Right hindlimb (tissue), 1 donor: ENCODE data around the gene NDST3.

Experiments used
- DNase-seq: peaks from one replicate; pipeline ENCODE4 v3.0.0-alpha.2; 2018

The NDST3 gene

DNA sequence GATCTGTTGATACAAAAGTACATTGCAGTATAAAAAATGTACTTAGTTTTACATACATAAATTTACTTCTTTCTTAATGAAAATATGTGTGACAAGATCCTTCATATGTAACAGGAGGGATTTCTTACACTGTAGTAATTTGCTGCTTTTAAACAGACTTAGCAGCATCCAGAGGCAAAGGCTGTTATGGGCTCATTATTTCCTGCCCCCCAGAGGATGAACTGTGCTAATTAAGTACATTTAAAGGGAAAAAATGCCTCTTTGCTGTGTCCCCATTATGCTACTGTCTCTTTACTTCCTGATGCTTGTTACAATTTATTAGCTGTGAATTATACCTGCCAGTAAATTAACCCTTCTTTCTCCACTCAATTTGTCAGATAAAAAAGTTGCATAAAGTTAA, 47.1 kb downstream of the NDST3 start:
- DNase-seq: no peak

DNA sequence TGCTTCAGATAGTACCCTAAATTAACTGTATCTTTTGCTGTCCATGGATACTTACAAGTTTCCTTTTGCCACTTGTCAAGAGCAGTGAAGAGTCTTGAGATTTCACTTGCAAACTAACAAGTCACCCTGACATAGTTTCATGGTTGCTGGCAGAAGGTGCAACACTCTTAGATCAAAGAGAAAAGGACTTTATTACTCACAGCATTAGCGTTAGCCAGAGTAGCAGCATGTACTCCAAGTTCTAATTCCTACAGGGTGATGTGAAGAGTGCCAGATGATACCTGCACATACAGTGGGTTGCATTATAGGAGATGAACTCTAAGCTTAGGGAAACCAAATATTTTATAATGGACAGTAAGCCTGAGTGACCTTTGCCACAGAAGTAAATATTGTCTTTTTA, 47.9 kb downstream of the NDST3 start:
- no peak for DNase-seq

DNA sequence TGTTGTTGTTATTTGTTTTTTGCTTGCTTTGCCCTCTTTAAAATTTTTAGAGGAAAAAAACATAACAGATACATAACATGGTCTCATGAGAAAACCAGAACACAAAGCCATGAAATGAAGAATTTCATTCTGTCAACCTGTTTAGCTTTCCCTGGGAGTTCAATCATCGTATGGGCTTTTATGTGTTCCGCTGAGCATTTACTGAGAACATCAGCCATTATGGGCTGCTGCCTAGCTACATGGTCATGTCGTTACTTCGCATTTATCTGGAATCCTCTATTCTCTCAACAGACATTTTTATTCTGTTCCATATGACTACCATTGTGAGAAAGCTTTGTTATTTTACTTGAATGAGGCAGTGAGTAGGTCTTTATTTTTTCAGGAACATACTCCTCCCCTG, 51.4 kb downstream of the NDST3 start:
- no peak for DNase-seq

DNA sequence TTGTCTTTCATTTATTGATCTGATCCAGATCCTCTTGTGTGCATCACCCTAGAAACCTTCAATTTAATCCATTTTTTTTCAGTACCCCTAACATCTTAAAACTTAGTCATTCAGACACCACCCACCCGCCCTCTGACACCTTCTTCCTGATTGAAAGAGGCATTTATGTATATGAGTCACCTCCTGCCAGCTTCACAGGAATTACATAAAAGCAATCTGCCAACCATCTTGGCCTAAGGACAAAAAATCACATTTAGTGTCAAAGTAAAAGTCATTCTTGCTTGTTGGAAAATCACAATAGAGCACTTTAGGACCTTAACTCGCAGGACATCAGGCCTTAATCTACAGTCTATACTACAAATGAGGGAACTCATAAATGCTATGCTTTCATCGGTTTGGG, 52.1 kb downstream of the NDST3 start:
- DNase-seq: no peak

DNA sequence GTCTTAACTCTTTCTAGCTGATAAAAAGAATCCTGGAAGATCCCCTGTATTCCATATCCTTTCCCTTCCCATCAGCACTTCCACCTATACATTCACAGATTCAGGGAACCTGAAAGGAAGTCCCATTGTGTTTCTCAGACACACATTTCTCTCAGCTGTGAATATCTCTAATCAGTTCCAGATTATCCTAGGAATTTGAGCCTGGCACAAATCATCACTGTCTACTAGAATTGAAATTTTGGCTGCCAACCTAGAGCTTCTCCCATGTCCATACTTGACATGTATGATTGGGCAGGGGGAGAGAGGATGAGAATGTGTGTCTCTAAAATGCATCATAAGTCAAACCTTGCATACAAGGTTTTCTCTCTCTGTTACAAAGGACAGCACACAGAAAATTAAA, 53.1 kb downstream of the NDST3 start:
- no peak for DNase-seq

DNA sequence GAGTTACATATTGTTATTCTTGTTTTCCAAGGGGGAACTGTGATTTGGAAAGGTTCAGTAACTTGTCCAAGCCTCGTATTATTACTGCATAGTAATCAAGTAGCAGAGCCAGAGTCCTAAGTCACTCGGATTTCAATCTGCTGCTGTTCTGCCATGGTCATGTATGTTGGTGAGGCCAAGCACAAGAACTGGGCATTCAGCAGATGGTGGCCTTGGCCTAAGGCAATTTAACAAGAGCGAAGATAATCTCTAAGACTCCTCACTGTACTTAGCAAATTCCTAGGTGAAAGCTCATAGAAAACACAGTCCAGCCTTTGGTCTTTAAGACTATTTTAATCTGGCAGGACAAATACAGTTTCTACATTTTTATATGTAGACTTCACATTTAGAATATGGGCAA, 64.8 kb downstream of the NDST3 start:
- DNase-seq: no peak

DNA sequence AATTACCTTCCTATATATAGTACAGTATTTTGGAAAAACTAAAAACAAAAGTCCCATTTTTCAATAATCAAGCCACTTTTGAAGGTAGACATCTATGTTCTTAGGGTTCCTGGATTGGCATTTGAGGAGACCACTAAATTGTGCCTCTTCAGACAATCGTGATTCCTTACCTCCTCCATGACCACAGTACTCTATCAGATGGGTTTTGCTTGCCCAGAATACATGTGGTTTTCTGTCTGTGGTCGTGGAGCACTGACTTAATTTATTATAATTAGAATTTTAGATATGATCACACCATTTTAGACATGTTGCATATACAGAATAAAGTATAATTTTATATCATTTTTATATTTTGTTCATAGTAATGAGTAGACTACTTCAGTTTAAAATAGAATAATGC, 67.9 kb downstream of the NDST3 start:
- no peak for DNase-seq

DNA sequence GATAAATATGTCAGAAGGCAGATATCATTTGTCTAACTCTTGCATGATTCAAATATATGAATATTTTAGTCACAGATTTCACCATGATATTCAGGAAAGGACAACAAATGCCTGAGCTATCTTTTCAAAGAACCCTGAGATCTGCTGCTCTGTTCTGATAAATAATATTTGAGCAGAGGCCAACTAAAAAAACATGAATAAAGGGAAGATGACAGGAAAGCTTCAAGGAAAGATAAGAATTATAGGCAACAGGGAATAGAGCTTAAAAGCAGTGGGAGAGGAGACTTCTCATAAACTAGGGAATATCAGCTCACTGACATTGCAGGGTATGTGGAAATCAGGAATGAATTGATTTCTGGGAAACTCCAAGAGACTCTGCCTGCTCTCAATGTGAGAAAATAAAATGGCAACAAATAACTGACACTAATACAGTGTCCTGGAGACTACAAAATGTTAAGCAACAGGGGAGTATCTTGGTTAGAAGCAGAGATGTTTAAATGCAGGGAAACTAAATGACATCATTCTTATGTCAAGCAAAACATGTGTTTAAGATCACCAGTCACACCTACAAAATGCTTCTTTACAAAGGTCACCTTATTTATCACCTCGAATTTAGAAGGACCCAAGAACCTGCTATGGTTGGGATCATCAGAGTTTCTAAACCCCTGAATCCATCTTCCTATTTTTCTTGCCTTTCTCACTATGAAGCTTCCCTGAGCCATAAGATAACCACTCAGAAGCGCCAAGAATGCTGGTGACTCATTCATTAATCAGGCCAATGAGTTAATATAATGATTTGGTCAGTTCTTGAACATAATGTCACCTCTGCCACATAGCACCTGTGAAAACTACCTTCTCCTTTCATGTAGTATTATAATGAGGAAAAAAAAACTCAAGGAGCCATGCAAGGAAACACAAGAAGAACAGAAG, 78.1 kb downstream of the NDST3 start:
- DNase-seq: no peak

DNA sequence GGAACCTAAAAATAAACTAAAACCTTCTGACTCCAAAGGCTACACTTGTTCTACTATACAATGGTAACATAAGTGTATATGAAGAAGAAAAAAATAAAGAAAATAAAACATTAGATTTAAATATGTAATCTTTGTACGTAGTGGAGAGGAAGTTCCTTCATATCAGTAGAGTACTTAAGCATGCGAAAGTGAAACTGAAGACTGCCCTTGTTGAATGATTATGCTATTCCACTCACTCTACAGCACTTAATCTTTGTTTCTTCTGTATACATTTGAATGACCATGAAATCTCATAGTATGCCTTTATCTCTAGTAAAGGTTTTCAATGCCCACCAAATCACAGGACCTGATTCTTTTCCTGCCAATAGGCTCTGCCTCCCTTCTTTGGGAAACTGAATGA, 78.9 kb downstream of the NDST3 start:
- DNase-seq: no peak

DNA sequence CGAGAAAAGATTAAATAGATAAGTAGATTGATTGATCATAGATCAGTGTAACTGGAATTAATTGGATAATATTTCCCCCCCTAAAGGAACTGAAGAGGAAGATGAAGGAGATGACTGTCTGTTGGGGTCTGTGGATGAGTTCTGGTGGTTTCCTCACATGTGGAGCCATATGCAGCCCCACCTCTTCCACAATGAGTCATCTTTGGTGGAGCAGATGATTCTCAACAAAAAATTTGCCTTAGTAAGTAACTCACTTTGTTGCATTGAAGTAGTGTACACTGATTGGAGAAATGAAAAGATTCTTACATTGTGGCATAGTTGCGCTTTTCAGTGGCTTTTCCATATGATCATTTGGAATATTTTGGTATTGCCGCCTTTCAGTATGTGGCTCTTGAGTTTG, 80.4 kb downstream of the NDST3 start:
- DNase-seq: no peak

DNA sequence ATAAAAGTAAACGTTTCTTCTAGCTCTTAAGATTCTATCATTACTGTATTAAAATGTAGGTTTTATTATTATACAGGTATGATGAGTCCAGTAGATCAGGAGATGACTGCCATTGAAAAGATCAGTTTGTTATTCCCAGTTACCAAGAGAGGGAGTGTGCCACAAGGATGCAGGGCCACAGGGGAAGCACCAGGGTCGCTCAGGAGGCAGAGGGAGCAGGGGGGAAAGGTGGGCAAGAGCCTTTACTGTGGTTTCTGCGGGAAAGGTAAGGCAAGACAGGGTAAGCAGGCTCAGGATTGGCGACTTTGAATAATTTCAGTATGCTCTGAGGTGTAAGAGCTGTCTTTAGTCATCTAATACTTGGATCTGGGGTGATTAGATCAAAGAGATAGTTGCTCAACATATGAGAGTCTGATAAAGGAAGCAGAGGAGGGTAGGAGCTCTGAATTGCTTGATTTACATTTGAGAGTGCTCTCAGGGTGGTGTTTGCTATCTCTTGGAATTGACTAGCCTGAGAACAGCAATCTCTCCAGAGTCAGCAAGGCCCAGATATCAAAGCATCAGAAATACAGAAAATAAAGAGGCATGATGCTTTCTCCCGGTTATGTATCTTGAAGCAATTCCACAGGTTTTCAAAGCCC, 86.0 kb downstream of the NDST3 start:
- no peak for DNase-seq

DNA sequence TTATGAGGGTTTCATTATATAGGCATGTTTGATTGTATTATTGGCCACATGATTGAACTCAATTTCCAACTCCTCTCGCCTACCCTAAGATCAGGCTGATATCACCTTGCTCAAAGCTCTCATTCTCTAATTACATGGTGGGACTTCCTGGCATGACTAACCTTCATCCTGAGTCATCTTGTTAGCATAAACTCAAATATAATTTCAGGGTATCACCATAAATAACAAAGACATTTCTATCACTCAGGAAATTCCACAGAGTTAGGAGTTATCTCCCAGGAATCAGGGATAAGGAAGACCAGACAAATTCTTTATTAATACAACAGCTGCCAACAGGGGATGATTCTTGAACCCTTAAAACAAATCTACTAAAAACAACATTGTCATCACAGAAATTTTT, 90.7 kb downstream of the NDST3 start:
- no peak for DNase-seq

DNA sequence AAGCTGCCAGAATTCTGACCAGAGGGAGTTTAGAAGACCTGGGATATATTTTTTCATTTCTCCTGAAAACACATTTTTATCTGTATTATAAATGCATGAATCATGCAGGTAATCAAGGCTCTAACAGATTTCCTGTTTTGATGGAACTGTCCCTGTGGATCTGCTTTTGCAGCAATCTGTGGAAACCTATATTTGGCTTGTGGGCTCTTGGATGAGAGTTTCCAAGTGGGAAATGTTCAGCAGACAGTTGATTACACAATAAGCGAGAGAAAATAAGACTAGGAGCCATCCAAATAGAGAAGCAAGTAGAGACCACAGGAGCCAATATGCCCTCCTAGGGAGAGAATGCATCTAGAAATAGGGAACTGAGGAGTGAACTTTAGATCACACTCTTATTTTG, 105.0 kb downstream of the NDST3 start:
- no peak for DNase-seq

DNA sequence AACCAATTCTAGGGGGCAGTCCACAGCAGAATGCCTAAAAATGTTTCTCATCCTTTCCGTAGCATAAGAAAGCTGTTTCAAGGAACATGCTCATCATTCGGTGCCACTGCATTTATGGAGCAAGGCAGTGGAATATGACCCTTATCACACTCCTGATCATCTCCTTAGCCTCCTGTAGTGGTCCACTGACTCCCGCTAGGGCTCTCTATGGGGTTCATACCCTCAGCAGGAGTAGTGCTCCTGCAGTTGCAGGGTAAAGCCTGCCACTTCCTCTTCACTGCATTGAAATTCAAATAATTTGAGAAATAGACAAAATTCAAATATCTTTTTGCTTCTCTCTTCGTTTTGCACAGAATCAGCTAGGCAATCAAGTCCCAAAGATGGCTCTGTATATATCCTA, 107.0 kb downstream of the NDST3 start:
- no peak for DNase-seq

DNA sequence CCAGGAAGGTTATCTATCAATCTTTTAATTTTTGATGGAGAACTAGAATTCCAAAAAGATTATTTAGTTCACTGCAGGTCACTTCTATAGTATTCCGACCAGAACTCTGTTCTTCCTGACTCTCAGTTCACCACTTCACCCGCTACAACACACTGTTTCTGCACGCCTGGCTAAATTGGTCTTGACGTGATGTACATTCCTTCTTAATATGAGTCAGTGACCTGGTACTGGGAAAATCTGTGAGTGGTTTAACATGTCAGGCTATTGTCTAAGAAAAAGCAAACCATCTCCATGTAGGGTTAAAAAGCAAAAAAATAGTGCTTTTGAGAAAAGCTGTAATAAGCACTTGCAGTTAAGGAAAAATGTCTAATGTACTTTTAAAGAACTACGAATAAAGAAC, 120.4 kb downstream of the NDST3 start:
- no peak for DNase-seq

DNA sequence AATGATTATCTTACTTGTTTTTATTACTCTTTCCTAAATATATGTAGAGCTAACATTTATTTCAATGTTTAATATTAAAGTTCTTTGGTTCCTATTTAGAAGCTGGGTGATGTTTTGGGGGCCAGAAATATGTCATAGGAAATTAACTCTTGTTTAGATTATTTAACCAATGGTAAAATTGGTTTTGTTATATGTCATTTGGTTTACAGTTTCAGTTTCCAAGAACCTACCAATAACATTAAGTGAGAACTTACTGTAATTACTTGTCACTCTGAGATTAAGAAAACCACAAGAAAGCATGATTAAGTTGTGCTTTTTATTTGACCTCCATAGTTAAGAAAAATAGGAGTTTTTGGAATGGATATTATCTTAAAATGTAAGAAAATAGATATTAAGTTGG, 121.2 kb downstream of the NDST3 start:
- DNase-seq: no peak

DNA sequence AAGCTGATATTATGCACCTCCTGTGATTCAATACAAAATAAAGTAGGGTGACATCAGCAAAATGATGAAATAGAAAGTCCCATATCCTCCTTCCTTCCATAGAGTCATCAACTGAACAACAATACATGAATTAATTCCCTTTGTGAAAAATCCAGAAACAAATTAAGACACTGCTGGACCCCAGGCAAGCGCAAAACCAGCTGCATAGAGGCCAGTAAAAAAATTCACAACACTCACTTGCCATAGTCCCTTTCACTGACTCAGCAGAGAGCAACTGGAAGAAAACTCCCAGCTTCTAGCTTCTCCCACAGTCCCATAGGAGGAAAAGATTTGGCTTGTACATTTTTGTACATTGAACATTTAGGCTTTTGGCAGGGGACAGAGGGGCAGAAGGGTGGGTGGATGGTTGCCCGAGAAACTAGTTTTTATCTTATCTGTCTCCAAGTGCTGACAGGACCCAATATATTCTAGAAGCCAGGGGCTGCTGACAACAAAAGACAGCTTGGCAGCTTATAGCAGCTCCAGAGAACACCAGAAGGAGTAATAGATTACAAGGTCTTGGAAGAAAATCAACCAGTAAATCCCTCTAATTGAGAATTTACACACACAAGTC, 124.6 kb downstream of the NDST3 start:
- DNase-seq: no peak

DNA sequence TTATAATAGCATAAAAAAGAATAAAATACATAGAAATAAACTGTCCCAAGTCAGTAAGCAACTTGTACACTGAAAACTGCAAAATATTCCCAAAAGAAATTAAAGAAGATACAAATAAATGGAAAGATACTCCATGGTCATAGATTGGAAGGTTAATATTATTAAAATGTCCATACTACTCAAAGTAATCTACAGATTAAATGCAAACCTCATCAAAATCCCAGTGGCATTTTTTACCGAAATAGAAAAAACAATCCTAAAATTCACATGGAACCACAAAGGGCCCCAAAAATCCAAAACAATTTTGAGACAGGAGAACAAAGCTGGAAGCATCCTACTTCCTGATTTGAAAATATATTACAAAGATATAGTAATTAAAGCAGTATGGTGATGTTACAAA, 133.0 kb downstream of the NDST3 start:
- DNase-seq: no peak

DNA sequence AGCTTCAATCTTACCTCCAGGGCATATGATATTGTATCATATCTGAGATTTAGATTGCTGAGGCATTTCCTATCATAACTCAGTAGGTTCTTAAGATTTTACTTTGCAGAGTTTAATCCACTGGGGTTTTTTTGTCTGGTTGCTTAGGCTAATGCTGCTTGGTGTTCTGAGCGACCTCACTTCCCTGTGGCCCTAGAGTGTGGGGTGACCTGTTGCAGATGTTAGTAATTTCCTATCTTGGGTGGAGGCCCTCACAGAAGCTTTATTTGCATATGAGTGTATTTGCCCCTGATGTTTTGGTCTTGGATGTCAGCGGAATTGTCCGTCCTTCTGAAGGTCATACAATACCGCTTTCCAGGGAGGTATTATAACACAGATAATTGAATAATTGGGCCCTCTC, 137.1 kb downstream of the NDST3 start:
- no peak for DNase-seq

DNA sequence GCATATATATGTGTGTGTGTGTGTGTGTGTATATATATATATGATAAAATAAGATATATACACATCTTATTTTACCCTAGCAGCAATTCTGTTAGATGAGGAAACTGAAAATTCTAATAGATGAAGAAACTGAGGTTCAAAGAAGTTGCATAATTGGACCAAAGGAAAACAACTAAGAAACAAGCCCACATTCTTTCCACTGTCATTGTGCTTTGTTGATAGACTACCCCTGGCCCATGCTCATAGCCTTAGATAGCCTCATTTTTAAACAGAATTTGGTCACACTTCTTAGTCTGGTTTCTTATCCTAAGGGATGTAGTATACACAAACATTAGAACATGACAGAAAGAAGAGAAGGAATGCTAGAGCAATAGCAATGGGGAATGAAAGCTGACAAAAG, 138.8 kb downstream of the NDST3 start:
- DNase-seq: no peak

DNA sequence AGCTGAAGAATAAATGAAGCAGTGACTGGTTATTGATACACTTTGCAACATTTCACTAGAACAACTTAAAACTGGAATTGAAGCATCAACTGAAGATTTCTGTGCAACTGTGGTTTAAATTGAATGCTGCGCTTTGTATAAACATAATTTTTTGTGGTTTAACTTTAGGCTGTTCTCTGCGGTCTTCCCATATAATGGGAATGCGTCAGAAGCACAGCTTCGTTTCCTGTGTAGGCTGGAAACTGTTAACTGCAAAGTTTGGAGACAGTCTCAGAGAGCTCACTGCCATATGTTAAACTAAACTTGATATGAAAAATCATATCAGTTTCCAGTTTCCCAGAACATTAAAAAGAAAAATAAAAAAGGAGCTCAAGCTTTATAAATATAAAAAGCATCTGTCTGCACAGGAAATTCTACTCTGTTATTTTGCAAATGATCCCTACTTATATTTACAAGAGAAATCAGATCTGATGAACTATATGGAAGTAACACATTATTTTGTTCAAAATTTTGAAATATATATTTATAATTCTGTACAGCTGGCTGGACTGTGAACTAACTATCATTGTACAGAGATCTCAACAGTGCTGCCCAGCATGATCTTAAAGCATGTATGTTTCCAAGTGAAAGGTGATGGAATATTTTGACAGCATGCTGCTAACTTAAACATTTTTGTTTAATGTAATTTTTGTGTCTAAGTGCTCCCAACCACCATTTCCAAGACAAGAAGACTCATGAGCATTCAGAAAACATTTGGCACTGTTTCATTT, 139.9 kb downstream of the NDST3 start:
- no peak for DNase-seq

DNA sequence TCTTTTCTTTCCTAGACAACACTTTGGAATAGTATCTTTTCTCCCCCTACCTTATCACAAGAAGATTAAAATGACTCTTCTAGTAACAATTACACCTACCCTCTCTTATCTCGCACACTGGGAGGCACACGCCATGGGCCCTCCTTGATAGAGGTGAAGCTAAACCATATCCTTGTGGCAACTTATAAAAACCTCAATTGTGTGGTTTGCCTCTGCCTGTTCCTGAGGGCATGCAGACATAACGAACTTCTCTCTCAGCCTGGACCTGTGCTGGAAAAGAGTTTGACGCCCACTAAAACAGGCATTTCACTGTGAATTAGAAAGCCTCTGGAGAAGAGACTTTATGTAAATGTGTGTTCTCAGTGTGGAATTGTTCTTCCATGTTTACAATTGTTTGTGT, 141.2 kb downstream of the NDST3 start:
- DNase-seq: no peak

DNA sequence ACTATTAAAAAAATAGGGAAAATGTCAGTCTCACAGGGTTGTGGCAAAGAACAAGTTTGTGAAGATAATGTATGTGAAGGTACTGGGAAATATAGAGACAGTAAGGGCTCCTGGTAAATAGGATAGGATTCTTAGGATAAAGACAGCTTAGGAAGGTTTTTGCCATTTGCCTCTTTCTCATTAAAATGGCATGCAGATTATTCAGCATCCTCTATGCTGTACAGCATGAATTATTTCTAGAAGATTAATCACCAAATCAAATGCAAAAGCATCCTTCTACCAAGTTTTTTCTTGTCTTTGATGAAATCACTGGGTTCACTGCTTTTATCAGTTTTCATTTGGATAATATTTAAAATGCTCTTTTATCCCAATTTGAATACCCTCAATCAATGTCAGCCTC, 142.8 kb downstream of the NDST3 start:
- no peak for DNase-seq
